Suprapubic skin (tissue), 4 donors: Measurements from ENCODE around the gene NDUFAF2. TPM values are rescaled to one million over a fixed set of nuclear protein-coding genes. Genes with fewer than 3 reads are reported as not detected.

Experiments
- DNase-seq, 2 donors: peaks; one replicate each; pipeline ENCODE4 v3.0.0-alpha.2; 2019; ENCODE audit warnings: low spot score in 2 of 2
- H3K27ac ChIP-seq: fragments of 200-600 bp; sonication (generic); one replicate; pipeline ENCODE4 v1.5.1; 2019
- H3K27me3 ChIP-seq: fragments of 200-600 bp; sonication (generic); one replicate; pipeline ENCODE4 v1.5.1; 2019
- H3K36me3 ChIP-seq: fragments of 200-600 bp; sonication (generic); one replicate; pipeline ENCODE4 v1.5.1; 2019
- H3K4me1 ChIP-seq: fragments of 200-600 bp; sonication (generic); one replicate; pipeline ENCODE4 v1.5.1; 2019
- H3K4me3 ChIP-seq: fragments of 200-600 bp; sonication (generic); one replicate; pipeline ENCODE4 v1.5.1; 2019; ENCODE audit warnings: mild to moderate bottlenecking
- H3K9me3 ChIP-seq: fragments of 200-600 bp; sonication (generic); one replicate; pipeline ENCODE4 v1.5.1; 2019
- CTCF ChIP-seq, 2 donors: fragments of 200-600 bp in 1 of 2; fragments of 450-650 bp in 1 of 2; sonication (generic) in 1 of 2; IDR thresholded peaks; one replicate each; pipeline ENCODE4 v1.5.1; 2016 to 2019; ENCODE audit warnings: antibody characterized with exemption in 2 of 2, mild to moderate bottlenecking in 1 of 2, moderate library complexity in 1 of 2
- EP300 ChIP-seq: sonication (generic); formaldehyde crosslinking; IDR thresholded peaks from one replicate; pipeline ENCODE4 v1.6.1; 2017; ENCODE audit warnings: antibody characterized with exemption
- POLR2A ChIP-seq, 2 donors: fragments of 450-650 bp; IDR thresholded peaks; one replicate each; pipeline ENCODE4 v1.6.1; 2017; ENCODE audit warnings: antibody characterized with exemption in 2 of 2, mild to moderate bottlenecking in 2 of 2, moderate library complexity in 2 of 2
- POLR2AphosphoS5 ChIP-seq, 3 donors: sonication (generic); formaldehyde crosslinking; IDR thresholded peaks; one replicate each; pipeline ENCODE4 v1.6.1; 2017; ENCODE audit warnings: antibody characterized with exemption in 3 of 3
- WGBS: methylation state at CpG from one replicate; pipeline ENCODE4 v1.1.5; 2018; 5-methylcytosine and 5-hydroxymethylcytosine counted together
- total RNA-seq, 4 donors: library from RNA; depleted of rRNA; stranded (reverse); fragments of >200 nt; gene quantifications; one replicate each; pipeline ENCODE4 v1.1.0, GENCODE V29; 2016

Gene NDUFAF2
- total RNA-seq, 4 donors from 2014 or later = 15.6 to 20.4 (median 17.5) TPM

- DNase-seq = no peak
- H3K27ac ChIP-seq = no peak overlapping the region
- H3K9me3 ChIP-seq = no peaks in the 10 kb centered on the region
- no peaks in the 10 kb centered on the region for H3K4me1 ChIP-seq
- no peak overlapping the region for H3K4me3 ChIP-seq
- H3K27me3 ChIP-seq = no peaks in the 10 kb centered on the region
- TF ChIP-seq EP300 = no peak
- no peak for TF ChIP-seq POLR2A (IDR thresholded peaks at IDR 0.05)
- TF ChIP-seq CTCF (IDR thresholded peaks at IDR 0.05) = no peak
- TF ChIP-seq POLR2AphosphoS5 (IDR thresholded peaks at IDR 0.05) = no peak
- H3K36me3 ChIP-seq = no peaks in the 10 kb centered on the region
Observed at GRCh38 chr5:61047346-61047745, 102.3 kb downstream of the NDUFAF2 start.

- Histone ChIP-seq H3K4me1 (no peaks in the 10 kb centered on the region), H3K27ac (no peak overlapping the region), H3K9me3 (no peaks in the 10 kb centered on the region), H3K27me3 (no peaks in the 10 kb centered on the region), H3K36me3 (no peaks in the 10 kb centered on the region), H3K4me3 (no peak overlapping the region)
- 0% methylated on average over 1 of the region's 1 CpG for whole genome bisulfite sequencing
- no peak for DNase-seq
- no peak for TF ChIP-seq POLR2A (IDR thresholded peaks at IDR 0.05)
- TF ChIP-seq CTCF (IDR thresholded peaks at IDR 0.05) = no peak
- TF ChIP-seq POLR2AphosphoS5 (IDR thresholded peaks at IDR 0.05) = no peak
- no peak for TF ChIP-seq EP300
Observed at GRCh38 chr5:61048534-61048933, 103.5 kb downstream of the NDUFAF2 start.

- no peaks in the 10 kb centered on the region for H3K4me1 ChIP-seq
- no peak overlapping the region for H3K4me3 ChIP-seq
- WGBS = 100% methylated on average over 1 of the region's 1 CpG
- no peaks in the 10 kb centered on the region for H3K36me3 ChIP-seq
- H3K27ac ChIP-seq = no peak overlapping the region
- no peak for DNase-seq
- no peaks in the 10 kb centered on the region for H3K9me3 ChIP-seq
- TF ChIP-seq POLR2AphosphoS5 (IDR thresholded peaks at IDR 0.05) (no peak), CTCF (IDR thresholded peaks at IDR 0.05) (no peak), EP300 (no peak), POLR2A (IDR thresholded peaks at IDR 0.05) (no peak)
- H3K27me3 ChIP-seq = no peaks in the 10 kb centered on the region
Observed at GRCh38 chr5:61050292-61050691, 105.3 kb downstream of the NDUFAF2 start.

DNA sequence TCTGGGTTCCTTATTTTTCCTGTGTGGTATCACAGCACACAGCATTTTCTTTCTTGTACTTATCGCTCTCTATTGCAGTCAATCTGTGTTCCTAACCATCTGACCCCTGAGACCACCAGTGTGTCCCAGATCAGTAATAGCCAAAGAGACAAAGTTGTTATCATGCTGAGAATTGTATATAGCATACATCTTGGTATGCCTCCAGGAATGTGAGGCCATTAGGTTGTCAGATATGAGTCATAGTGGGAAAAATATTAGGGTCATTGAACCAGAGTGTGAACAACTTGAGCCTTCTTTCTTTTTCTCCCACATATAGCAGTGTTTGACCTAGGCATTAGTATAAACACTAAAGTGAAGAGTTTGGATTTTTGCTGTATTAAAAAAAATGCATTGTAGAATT, 106.3 kb downstream of the NDUFAF2 start:
- H3K36me3 ChIP-seq = no peaks in the 10 kb centered on the region
- no peak overlapping the region for H3K4me3 ChIP-seq
- 94% methylated on average over 1 of the region's 1 CpG for WGBS
- no peaks in the 10 kb centered on the region for H3K9me3 ChIP-seq
- TF ChIP-seq CTCF (IDR thresholded peaks at IDR 0.05) (no peak), POLR2A (IDR thresholded peaks at IDR 0.05) (no peak), EP300 (no peak), POLR2AphosphoS5 (IDR thresholded peaks at IDR 0.05) (no peak)
- no peak overlapping the region for H3K27ac ChIP-seq
- H3K27me3 ChIP-seq = no peaks in the 10 kb centered on the region
- DNase-seq = no peak
- no peaks in the 10 kb centered on the region for H3K4me1 ChIP-seq

DNA sequence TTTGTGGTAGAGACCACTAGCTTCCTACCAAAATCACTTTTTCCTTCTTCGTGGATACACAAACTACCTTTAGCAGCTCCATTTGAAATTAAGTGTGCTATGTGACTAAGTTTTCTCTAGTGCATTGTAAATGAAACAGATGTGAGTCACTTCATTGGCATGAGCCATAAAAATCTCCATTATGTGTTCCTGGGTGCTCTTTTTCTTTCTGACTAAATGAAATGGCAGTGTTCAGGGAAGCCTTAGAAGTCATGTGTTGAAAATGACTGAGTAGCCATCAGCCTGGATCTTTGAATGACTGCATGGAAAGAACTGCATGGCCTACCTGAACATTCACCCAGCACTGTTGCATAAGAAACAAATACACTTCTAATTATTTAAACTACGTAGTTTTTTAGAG, 107.9 kb downstream of the NDUFAF2 start:
- no peak for DNase-seq
- WGBS = 95% methylated on average over 2 of the region's 2 CpGs

More for the DNA sequence above, 107.9 kb downstream of the NDUFAF2 start:
- TF ChIP-seq EP300 (no peak), CTCF (IDR thresholded peaks at IDR 0.05) (no peak), POLR2A (IDR thresholded peaks at IDR 0.05) (no peak), POLR2AphosphoS5 (IDR thresholded peaks at IDR 0.05) (no peak)
- Histone ChIP-seq H3K27ac (no peak overlapping the region), H3K4me3 (no peak overlapping the region), H3K27me3 (no peaks in the 10 kb centered on the region), H3K9me3 (no peaks in the 10 kb centered on the region), H3K36me3 (no peaks in the 10 kb centered on the region), H3K4me1 (no peaks in the 10 kb centered on the region)
